GM19240 (cell line): ENCODE data around the gene PLEKHA4.
"Not testable (repeated sequence)": the region's sequence is repeated elsewhere in the genome, so short reads cannot be mapped to it uniquely, and the experiment has no call there.

Experiments used
- DNase-seq: peaks from one replicate; pipeline ENCODE4 v3.0.0; 2011; ENCODE audit warnings: low spot score; ENCODE audit not compliant: insufficient read length

The PLEKHA4 gene

DNA sequence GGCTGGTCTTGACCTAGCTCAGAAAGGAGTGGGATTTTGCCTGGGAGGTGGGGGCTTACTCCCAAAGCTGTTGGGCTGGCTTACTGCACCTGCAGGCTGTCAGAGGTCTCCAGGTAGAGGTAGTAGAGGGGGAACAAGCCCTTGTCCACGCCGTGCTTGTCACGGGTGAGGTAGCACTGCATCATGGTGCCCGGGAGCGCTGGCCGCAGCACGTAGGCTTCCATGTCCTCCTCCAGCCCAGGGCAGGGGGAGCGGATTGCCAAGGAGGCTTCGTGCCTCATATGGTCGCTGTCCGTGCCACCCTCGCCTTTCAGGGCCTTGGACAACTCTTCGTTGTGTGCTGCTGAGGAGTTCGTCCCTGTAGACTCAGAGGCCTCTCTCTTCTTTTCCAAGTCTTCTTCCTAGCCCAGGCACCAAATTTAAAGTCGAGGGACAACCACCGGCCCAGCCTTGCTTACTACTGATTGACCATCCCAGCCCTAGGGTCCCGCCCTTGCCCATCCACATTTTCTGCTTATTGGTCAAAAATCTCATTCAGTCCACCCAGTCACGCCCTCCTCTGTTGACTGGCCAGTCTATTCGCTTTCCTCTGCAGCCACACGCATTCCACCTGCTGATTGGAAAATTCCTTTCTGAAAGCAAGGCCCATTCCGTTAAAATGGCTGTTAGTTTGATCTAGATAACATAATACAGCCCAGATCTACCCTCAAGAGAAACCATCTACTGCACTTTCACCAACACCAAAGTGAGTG, 19.6 kb upstream of the PLEKHA4 start:
- DNase-seq: no peak

DNA sequence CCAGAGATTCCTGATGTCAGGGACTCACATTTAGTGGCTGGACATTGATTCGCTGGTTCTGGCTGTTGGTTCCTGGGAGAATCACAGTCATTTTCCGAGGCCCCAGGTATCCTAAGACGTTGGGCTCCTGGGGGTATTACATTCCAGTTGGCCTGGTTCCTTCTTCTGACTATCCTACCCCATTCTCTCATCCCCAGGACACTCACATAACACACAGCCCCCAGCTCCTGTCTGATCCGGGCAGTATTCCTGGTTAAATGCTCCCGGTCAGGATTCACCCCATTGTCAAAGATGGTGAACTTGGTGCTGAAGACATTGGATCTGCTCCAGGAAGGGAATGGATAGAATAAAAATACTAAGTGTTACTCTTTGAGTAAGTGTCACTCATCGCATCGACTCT, 15.3 kb upstream of the PLEKHA4 start:
- DNase-seq: no peak

DNA sequence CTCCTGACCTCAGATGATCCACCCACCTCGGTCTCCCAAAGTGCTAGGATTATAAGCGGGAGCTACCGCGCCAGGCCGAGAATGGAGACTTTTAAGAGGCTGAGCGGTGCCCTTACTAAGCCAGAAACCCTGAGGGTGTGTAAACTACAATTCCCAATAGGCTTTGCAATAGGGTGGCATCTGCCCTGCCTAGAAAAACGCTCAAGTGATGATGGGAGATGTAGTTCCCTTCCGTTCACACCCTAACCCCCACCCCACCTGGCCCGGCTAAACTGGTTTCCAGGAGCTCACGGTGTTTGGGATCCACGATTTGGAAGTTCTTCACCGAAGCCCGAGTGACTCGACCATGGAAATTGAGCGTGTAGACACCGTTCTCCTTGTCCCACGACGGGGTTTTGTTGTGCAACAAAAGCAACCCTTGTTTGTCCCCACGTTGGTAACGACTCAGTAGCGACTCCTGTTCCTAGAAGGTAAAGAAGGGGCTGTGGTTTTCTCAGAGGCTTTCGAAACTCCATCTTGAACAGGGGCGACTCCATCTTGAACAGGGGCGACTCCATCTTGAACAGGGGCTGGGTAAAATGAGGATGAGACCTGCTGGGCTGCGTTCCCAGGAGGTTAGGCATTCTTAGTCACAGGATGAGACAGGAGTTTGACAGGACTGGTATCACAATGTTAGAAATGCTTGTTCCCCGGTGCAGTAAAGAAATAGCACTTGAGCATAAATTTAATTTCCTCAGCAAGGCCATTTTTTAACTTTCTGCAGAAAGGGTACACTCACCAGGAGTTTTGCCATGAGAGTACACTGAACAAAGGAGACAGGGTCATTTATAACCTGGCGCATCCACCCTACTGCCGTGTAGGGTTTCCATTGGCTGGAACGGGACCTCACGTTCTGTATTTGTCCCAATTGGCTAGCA, 13.6 kb upstream of the PLEKHA4 start:
- DNase-seq: no peak

DNA sequence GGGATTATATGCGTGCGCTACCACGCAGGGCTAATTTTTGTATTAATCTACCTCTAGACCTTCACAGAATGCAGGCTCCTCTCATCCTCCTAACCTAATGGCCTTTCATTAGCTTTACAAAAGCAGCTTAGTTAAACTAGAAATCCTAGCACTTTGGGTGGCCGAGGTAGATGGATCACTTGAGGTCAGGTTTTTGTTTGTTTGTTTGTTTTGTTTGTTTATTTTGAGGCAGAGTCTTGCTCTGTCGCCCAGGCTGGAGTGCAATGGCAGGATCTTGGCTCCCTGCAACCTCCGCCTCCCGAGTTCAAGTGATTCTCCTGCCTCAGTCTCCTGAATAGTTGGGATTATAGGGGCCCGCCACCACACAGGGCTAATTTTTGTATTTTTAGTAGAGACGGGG, 11.3 kb upstream of the PLEKHA4 start:
- not testable (repeated sequence) for DNase-seq

DNA sequence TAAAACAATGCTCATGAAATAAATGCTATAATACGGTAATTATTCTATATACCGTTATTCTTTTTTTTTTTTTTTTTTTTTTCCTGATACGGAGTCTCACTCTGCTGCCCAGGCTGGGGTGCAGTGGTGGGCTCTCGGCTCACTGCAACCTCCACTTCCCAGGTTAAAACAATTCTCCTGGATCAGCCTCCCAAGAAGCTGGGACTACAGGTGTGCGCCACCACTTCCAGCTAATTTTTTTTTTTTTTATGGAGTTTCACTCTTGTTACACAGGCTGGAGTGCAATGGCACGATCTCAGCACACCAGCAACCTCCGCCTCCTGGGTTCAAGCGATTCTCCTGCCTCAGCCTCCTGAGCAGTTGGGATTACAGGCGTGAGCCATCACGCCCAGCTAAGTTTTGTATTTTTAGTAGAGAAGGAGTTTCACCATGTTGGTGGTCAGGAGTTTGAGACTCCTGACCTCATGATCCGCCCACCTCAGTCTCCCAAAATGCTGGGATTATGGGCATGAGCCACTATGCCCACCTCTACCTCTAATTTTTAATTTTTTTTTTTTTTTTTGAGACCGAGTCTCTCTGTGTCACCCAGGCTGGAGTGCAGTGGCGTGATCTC, 10.7 kb upstream of the PLEKHA4 start:
- DNase-seq: no peak

DNA sequence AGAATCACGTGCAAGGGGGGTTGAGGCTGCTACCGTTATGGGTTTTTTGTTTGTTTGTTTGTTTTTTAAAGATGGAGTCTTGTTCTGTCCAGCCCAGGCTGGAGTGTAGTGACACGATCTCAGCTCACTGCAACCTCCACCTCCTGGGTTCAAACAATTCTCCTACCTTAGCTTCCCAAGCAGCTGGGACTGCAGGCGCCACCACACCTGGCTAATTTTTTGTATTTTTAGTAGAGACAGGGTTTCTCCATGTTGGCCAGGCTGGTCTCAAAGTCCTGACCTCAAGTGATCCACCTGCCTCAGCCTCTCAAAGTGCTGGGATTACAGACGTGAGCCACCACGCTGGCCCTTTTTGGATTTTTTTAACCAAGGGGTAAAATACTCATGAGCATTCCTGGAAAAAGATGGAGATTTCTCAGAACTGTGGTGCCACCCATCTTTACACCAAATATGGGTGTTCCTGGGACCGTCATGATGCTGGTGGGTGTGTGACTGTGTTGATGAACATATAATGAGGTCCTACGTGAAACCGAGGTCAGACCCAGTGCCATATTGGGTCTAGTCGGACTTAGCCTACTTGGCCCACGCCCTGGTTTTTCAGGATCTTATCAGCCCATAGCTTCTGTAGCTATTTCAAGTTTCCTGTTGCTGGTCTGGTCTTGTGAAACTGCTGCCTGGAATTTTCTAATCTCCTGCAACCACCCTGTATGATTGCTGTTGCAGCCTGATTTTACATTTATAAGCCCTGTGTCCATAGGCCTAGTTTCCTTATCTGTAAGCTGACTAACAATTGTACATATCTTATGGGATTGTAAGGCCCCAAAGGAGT, 10.0 kb upstream of the PLEKHA4 start:
- DNase-seq: no peak

DNA sequence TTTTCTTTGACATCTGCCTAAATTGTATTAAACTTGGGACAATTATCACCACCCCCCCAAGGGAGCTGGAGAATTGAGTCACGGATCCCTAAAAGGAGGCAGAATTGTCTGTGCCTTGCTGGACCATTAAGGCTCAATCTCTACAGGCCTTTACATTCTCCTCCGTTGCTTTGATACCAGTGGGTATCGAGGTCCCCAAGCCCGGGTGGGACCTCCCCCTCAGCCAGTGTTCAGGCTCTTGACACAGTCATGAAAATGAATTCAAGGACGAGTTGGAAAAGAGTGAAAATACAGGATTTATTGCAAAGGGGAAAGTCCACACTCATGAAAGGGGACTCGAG, 9.4 kb upstream of the PLEKHA4 start:
- no peak for DNase-seq

DNA sequence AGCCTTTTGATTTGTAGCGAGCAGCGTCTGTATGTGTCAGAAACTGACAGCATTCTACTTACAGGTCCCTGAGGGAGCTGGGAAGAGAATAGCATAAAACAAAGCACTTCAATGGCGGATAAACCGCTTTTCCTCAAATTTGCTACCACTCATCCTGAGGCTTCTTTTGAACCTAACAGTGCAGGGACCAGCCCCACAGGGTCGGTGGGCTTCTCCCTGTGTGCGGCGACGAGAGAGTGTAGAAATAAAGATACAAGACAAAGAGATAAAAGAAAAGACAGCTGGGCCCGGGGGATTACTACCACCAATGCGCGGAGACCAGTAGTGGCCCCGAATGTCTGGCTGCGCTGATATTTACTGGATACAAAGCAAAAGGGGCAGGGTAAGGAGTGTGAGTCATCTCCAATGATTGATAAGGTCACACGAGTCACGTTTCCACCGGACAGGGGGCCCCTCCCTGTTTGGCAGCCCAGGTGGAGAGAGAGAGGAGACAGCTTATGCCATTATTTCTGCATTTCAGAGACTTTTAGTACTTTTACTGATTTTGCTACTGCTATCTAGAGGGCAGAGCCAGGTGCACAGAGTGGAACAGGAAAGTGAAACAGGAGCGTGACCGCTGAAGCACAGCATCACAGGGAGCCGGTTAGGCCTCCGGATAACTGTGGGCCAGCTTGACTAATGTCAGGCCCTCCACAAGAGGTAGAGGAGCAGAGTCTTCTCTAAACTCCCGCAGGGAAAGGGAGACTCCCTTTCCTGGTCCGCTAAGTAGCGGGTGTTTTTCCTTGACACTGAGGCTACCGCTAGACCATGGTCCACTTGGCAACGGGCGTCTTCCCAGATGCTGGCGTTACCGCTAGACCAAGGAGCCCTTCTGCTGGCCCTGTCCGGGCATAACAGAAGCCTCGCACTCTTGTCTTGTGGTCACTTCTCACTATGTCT, 7.9 kb upstream of the PLEKHA4 start:
- DNase-seq: not testable (repeated sequence)

DNA sequence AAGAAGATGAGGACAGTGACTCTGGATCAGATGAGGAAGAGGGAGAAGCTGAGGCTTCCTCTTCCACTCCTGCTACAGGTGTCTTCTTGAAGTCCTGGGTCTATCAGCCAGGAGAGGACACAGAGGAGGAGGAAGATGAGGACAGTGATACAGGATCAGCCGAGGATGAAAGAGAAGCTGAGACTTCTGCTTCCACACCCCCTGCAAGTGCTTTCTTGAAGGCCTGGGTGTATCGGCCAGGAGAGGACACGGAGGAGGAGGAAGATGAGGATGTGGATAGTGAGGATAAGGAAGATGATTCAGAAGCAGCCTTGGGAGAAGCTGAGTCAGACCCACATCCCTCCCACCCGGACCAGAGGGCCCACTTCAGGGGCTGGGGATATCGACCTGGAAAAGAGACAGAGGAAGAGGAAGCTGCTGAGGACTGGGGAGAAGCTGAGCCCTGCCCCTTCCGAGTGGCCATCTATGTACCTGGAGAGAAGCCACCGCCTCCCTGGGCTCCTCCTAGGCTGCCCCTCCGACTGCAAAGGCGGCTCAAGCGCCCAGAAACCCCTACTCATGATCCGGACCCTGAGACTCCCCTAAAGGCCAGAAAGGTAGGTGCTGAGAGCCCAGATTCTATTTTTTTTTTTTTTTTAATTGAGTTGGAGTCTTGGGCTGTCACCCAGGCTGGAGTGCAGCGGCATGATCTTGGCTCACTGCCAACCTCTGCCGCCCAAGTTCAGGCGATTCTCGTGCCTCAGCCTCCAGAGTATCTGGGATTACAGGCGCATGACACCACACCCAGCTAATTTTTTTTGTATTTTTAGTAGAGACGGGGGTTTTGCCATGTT, 6.1 kb upstream of the PLEKHA4 start:
- no peak for DNase-seq

DNA sequence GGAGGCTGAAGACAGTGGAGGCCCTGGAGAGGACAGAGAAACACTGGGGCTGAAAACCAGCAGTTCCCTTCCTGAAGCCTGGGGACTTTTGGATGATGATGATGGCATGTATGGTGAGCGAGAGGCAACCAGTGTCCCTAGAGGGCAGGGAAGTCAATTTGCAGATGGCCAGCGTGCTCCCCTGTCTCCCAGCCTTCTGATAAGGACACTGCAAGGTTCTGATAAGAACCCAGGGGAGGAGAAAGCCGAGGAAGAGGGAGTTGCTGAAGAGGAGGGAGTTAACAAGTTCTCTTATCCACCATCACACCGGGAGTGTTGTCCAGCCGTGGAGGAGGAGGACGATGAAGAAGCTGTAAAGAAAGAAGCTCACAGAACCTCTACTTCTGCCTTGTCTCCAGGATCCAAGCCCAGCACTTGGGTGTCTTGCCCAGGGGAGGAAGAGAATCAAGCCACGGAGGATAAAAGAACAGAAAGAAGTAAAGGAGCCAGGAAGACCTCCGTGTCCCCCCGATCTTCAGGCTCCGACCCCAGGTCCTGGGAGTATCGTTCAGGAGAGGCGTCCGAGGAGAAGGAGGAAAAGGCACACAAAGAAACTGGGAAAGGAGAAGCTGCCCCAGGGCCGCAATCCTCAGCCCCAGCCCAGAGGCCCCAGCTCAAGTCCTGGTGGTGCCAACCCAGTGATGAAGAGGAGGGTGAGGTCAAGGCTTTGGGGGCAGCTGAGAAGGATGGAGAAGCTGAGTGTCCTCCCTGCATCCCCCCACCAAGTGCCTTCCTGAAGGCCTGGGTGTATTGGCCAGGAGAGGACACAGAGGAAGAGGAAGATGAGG, 5.3 kb upstream of the PLEKHA4 start:
- no peak for DNase-seq

DNA sequence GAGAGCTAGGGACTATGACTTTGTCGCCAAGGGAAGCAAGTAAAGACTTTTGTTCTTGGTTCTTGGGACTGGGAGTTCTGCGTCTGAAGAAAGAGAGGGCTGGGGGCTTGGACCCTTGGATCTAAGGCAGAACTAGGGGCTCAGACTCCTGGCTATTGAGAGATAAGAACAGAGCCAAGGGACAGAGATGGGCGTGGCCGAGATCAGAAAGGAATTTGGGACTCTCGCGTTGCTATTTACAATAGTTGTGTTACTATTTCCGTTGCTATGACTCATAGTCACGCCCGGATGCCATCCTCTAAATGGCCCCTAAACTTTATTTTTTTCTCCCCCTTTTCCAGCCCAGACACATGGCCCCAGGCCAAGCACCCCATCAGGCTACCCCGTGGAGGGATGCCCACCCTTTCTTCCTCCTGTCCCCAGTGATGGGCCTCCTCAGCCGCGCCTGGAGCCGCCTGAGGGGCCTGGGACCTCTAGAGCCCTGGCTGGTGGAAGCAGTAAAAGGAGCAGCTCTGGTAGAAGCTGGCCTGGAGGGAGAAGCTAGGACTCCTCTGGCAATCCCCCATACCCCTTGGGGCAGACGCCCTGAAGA, 4.6 kb upstream of the PLEKHA4 start:
- no peak for DNase-seq

DNA sequence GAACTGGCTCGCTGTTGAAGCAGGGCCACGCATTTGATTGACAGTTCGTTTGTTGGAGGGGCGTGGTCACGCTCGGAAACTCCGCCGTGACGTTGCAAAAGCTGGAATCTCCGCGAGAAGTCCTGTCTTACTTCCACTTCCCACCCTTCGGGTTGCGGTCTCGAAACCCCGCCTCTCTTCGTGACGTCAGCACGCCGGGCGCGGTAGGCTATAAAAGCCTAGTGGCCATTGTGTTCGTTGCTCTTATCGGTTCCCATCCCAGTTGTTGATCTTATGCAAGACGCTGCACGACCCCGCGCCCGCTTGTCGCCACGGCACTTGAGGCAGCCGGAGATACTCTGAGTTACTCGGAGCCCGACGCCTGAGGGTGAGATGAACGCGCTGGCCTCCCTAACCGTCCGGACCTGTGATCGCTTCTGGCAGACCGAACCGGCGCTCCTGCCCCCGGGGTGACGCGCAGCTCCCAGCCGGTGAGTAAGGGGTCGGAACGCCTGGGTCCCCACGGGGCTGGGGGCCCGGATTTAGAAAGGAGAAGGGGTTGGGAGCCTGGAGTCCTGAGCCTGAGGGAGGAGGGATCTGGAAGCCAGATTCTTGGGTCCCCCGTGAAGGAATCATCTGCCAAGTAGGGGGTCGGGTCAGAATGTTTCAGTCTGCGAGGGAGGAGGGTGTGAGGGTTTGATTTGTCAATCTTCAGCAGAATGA, 3.9 kb upstream of the PLEKHA4 start, which contains the start of gene PPP1R15A:
Gene PPP1R15A, plus strand, starts transcription at position 240 of the 702 bp plus-strand sequence. CDS start 813 bp downstream, outside the sequence.
- peak; percentile 92 for DNase-seq

DNA sequence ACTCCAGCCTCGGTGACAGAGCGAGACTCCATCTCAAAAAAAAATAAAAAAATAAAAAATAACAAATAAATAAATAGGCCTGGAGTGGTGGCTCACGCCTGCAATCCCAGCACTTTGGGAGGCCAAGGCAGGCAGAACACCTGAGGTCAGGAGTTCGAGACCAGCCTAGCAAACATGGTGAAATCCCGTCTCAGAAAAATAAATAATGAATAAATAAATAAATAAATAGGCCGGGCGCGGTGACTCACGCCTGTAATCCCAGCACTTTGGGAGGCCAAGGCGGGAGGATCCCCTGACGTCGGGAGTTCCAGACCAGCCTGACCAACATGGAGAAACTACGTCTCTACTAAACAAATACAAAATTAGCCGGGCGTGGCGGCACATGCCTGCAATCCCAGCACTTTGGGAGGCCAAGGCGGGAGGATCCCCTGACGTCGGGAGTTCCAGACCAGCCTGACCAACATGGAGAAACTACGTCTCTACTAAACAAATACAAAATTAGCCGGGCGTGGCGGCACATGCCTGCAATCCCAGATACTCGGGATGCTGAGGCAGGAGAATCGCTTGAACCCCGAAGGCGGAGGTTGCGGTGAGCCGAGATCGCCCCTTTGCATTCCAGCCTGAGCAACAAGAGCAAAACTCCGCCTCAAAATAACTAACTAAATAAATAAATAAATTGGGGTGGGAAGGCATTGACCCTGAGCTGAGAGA, 3.2 kb upstream of the PLEKHA4 start:
- DNase-seq: not testable (repeated sequence)

DNA sequence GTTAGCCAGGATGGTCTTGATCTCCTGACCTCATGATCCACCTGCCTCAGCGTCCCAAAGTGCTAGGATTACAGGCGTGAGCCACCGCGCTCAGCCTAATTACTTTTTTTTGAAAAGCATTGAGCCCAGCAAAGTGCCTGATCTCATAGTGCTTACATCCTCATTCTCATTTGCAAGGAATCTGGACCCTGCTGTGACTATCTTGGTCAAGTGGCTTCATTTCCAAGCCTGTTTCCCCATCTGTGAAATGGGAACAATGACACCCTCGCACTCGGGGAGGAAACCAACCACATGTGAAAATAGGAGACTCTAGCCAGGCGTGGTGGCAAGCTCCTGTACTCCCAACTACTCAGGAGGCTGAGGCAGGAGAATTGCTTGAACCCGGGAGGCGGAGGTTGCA, 1.6 kb upstream of the PLEKHA4 start:
- no peak for DNase-seq

DNA sequence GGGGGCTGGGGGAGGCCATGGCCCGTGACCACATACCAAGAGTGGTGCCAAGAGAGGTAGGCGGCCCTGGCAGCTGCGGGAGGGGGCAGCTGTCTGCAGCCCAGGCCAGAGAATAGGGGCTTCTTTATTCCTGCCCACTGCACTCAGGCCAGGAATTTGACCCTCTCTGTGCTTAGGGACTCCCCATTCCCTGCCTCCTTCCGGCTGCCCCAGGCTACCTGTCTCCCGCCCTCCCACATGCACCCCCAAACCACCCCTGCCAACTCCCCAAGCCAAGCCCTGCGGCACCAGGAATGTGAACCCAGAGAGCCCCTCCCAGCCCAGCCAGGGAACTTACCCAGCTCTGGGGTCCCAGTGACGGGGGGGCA, 687 bp downstream of the PLEKHA4 start:
- DNase-seq: no peak

DNA sequence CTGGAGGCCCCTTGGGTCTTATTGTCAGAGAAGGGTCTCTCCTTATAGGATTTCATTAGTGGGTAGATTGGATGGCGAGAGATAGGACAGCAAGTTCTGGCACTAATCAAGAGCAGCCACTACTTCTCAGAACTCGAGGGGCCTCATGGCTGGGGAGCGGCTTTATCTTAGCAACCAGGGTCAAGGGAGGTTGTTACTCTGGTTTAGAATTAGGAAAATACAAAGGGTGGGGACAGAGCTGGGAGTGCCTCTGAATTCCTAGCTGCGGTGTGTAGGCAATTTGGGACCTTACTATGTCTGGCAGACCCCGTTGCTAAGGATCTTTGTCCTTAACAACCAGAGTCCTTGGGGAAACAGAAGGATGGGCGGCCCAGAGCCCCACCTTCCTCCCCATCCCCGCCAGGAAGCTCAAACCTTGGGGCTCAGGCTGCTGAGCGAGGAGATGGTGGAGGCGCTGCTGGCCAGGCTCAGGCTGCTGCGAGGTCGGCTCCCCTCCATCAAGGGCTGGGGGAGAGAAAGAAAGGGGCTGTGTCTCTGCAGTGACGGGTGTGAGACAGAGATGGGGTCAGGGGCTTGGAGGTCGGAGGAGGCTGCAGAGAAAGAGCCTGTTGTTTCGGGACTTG, 1.2 kb downstream of the PLEKHA4 start:
- no peak for DNase-seq
